Activated CD8-positive, alpha-beta memory T cell treated with anti-CD3 and anti-CD28 coated beads for 48 hours (primary cell): ENCODE measurements around the gene KIRREL3.

Source experiments
- DNase-seq, 3 experiments: peaks; one replicate each; pipeline ENCODE4 v3.0.0-alpha.2; 2020; ENCODE audit warnings: low read depth in 2 of 3, low spot score in 2 of 3

Gene KIRREL3

GRCh38 chr11:126607776-126608541 is 392.6 kb downstream of the KIRREL3 start:
- DNase-seq: no peak

- DNase-seq: no peak
Observed at GRCh38 chr11:126607374-126607773, 393.2 kb downstream of the KIRREL3 start.

GRCh38 chr11:126606484-126606883 is 394.1 kb downstream of the KIRREL3 start:
- DNase-seq: no peak

GRCh38 chr11:126604461-126604860 is 396.1 kb downstream of the KIRREL3 start:
- DNase-seq: no peak

GRCh38 chr11:126603486-126603885 is 397.1 kb downstream of the KIRREL3 start:
- DNase-seq: no peak

- no peak for DNase-seq
Observed at GRCh38 chr11:126602993-126603392, 397.6 kb downstream of the KIRREL3 start.

GRCh38 chr11:126602349-126602940 is 398.1 kb downstream of the KIRREL3 start:
- no peak for DNase-seq

- DNase-seq: no peak
Observed at GRCh38 chr11:126601550-126602215, 398.9 kb downstream of the KIRREL3 start.

- DNase-seq: no peak
Observed at GRCh38 chr11:126601136-126601535, 399.4 kb downstream of the KIRREL3 start.

- no peak for DNase-seq
Observed at GRCh38 chr11:126599217-126599897, 401.2 kb downstream of the KIRREL3 start.

- no peak for DNase-seq
Observed at GRCh38 chr11:126598344-126599216, 402.0 kb downstream of the KIRREL3 start.

GRCh38 chr11:126597041-126597440 is 403.5 kb downstream of the KIRREL3 start:
- DNase-seq: no peak

GRCh38 chr11:126596474-126596873 is 404.1 kb downstream of the KIRREL3 start:
- DNase-seq: no peak

- DNase-seq: no peak
Observed at GRCh38 chr11:126595560-126595959, 405.0 kb downstream of the KIRREL3 start.

GRCh38 chr11:126594921-126595367 is 405.6 kb downstream of the KIRREL3 start:
- no peak for DNase-seq

GRCh38 chr11:126592496-126593410 is 407.8 kb downstream of the KIRREL3 start:
- DNase-seq: no peak

- no peak for DNase-seq
Observed at GRCh38 chr11:126591966-126592489, 408.5 kb downstream of the KIRREL3 start.

GRCh38 chr11:126589492-126589803 is 411.1 kb downstream of the KIRREL3 start:
- DNase-seq: no peak
